Left renal pelvis (tissue), 4 donors: ENCODE data around the gene IL31. TPM values are rescaled to one million over a fixed set of nuclear protein-coding genes. Genes with fewer than 3 reads are reported as not detected.

ENCODE experiments used
- DNase-seq, 4 donors: peaks; one replicate each; pipeline ENCODE4 v3.0.0-alpha.2; 2013; ENCODE audit warnings: low read depth in 4 of 4, low spot score in 3 of 4
- polyA plus RNA-seq, 4 donors: library from polyadenylated mRNA; unstranded; fragments of 120-200 nt; gene quantifications; one replicate each; pipeline ENCODE4 v1.2.1, GENCODE V29; 2013; ENCODE audit not compliant: insufficient read length in 4 of 4

The IL31 gene
- polyA plus RNA-seq, 4 donors: not detected

GRCh38 chr12:122159882-122160281 is 14.1 kb downstream of the IL31 start:
- no peak for DNase-seq

- DNase-seq: no peak
These were observed 15.2 kb downstream of the IL31 start for GRCh38 chr12:122158700-122159285.

- DNase-seq: no peak
These were observed 18.3 kb downstream of the IL31 start for GRCh38 chr12:122155705-122156104.

- no peak for DNase-seq
These were observed 21.3 kb downstream of the IL31 start for GRCh38 chr12:122152754-122153153.

GRCh38 chr12:122150127-122150681 is 23.8 kb downstream of the IL31 start:
- DNase-seq: no peak

- no peak for DNase-seq
These were observed 25.4 kb downstream of the IL31 start for GRCh38 chr12:122148657-122149056.

GRCh38 chr12:122147514-122148290 is 26.3 kb downstream of the IL31 start:
- no peak for DNase-seq

GRCh38 chr12:122145505-122146330 is 28.3 kb downstream of the IL31 start:
- no peak for DNase-seq

- no peak for DNase-seq
These were observed 29.1 kb downstream of the IL31 start for GRCh38 chr12:122144885-122145284.

- DNase-seq: no peak
These were observed 31.2 kb downstream of the IL31 start for GRCh38 chr12:122142857-122143256.

- no peak for DNase-seq
These were observed 31.9 kb downstream of the IL31 start for GRCh38 chr12:122141911-122142725.

- no peak for DNase-seq
These were observed 33.4 kb downstream of the IL31 start for GRCh38 chr12:122140467-122141257.

GRCh38 chr12:122139941-122140340 is 34.1 kb downstream of the IL31 start:
- no peak for DNase-seq

GRCh38 chr12:122139266-122139665 is 34.8 kb downstream of the IL31 start:
- DNase-seq: no peak

- no peak for DNase-seq
These were observed 35.4 kb downstream of the IL31 start for GRCh38 chr12:122138616-122139015.

- DNase-seq: no peak
These were observed 35.8 kb downstream of the IL31 start for GRCh38 chr12:122138181-122138580.

- DNase-seq: no peak
These were observed 36.3 kb downstream of the IL31 start for GRCh38 chr12:122137681-122138080.

- DNase-seq: no peak
These were observed 36.8 kb downstream of the IL31 start for GRCh38 chr12:122137229-122137628.

GRCh38 chr12:122135437-122136031 is 38.5 kb downstream of the IL31 start:
- DNase-seq: no peak
